Ammon's horn (tissue), 1 donor: ENCODE results near the gene PPM1B.
A peak's percentile ranks its signal among the peaks of the same experiment; 100 is the strongest.
"Not testable (repeated sequence)": the region's sequence is repeated elsewhere in the genome, so short reads cannot be mapped to it uniquely, and the experiment has no call there.

Experiments
- DNase-seq: peaks from one replicate; pipeline ENCODE4 v3.0.0-alpha.2; 2016; ENCODE audit warnings: low spot score

PPM1B gene

GRCh38 chr2:44200759-44201158 lies 32.1 kb downstream of the PPM1B start:
- DNase-seq: no peak

GRCh38 chr2:44201648-44202165 lies 33.0 kb downstream of the PPM1B start:
- no peak for DNase-seq

GRCh38 chr2:44203542-44203941 lies 34.9 kb downstream of the PPM1B start:
- no peak for DNase-seq

DNA sequence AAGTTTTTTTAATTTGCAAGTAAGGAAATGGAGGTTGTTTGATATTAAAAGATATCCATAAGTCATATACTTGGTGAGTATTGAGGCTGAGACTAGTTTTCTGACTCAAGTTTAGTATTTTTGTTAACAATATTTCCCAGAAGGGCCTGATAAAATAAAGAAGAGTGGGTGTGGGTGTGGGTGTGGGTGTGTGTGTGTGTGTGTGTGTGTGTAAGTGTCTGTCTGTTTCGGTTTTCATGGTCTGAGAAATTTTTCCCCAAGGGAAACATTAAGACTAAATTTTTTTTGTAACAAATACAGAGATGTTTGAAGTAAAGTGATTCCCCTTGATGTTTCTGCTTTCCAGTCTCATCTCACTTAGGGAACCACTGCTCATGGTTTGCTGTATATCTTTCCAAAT lies 36.5 kb downstream of the PPM1B start:
- DNase-seq: no peak

- DNase-seq: no peak
These were observed 38.4 kb downstream of the PPM1B start for GRCh38 chr2:44207102-44207501.

DNA sequence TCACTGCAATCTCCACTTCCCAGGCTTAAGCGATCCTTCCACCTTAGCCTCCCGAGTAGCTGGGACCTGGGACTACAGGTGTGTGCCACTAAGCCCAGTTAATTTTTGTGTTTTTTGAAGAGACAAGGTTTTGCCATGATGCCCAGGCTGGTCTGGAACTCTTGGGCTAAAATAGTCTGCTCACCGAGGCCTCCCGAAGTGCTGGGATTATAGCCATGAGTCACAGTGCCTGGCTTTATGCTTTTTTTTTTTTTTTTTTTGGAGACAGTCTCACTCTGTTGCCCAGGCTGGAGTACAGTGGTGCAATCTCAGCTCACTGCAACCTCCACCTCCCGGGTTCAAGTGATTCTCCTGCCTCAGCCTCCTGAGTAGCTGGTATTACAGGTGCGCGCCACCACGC lies 39.0 kb downstream of the PPM1B start:
- not testable (repeated sequence) for DNase-seq

DNA sequence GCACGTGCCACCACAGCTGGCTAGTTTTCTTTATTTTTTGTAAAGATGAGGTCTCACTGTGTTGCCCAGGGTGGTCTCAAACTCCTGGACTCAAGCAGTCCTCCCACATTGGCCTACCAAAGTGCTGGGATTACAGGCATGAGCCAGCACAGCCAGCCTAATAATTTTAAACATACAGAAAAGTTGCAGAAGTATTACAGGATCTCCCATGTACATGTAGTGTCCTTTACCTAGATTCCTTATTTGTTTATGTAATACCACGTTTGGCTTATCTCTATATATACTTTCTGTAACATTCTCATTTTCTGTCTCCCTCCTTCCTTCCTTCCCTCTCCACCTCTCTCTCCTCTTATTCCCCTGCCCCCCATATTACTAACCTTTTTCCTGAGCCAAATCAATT lies 41.7 kb downstream of the PPM1B start:
- no peak for DNase-seq

- no peak for DNase-seq
These were observed 42.5 kb downstream of the PPM1B start for GRCh38 chr2:44211183-44211582.

GRCh38 chr2:44212302-44212701 lies 43.6 kb downstream of the PPM1B start:
- DNase-seq: no peak

DNA sequence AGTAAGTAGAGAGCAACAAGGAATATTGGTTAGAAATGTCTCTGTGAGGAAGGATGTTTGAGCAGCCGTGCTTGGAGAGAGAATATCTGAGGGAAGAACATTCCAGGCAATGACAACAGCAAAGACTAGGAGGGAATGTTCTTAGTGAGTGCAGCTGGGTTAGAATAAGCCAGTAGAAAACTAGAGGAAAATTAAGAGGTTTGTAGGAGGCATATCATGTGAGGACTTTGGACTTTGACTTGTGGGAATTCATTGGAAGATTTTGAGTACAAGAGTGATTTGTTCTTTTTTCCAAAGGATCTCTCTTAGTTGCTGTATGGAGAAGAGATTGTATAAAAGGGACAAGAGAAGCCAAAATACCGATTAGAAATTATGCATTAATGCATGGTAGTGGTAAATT lies 47.2 kb downstream of the PPM1B start:
- no peak for DNase-seq

GRCh38 chr2:44218771-44219170 lies 50.1 kb downstream of the PPM1B start:
- DNase-seq: no peak

GRCh38 chr2:44226753-44227152 lies 58.1 kb downstream of the PPM1B start:
- no peak for DNase-seq

- DNase-seq: no peak
These were observed 61.7 kb downstream of the PPM1B start for GRCh38 chr2:44230378-44230777.

DNA sequence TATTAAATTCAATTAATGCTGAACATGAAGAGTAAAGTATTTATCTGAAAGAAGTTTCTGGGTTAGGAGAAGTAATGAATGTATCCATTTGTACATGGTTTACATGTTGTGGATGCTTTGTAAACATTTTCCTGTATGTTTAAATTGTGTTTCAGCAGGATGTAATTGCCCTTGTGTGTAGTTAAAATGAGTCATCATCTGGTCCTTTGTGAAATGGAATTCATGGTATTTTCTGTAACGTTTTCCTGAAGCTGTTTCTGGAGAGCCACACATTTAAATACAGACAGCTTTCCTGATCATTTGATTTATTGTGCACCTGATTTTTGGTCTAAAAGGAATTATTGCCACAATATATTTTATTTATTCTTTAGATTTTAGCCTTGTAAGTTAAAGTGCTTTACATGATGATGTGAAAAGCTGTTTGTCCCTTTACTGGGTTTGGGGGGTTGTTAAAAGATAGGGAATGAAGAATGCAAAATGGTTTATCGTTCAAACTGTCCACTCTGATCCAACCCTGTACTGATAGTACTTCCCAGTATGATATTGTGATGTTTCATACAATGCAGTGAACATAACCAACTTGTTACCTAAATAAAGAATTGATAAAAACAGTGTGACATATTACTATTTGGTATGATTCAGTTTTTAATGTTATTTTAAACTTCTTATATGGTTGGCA lies 64.9 kb downstream of the PPM1B start:
- DNase-seq: no peak

DNA sequence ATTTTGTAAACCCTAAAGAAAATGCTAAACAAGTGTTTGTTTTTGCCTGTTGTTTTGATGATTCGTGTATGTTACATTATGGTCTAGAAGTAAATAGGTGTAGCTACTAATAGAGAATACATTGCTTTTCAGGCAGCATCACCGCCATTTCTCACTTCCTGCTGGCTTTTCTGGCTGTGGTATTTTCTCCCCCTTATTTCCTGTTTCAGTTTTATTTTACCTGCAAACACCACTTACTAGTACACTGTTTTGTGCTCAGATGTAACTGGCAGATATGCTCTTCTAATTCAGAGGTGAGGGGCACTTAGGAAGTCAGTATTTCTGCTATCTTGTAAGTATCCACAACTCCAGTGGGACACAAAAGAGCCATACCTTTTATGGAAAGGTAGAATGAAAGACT lies 68.5 kb downstream of the PPM1B start:
- no peak for DNase-seq

GRCh38 chr2:44242904-44243303 lies 74.2 kb downstream of the PPM1B start:
- DNase-seq: peak; percentile 67

GRCh38 chr2:44244135-44244871 lies 75.6 kb downstream of the PPM1B start:
- DNase-seq: peak; percentile 89

DNA sequence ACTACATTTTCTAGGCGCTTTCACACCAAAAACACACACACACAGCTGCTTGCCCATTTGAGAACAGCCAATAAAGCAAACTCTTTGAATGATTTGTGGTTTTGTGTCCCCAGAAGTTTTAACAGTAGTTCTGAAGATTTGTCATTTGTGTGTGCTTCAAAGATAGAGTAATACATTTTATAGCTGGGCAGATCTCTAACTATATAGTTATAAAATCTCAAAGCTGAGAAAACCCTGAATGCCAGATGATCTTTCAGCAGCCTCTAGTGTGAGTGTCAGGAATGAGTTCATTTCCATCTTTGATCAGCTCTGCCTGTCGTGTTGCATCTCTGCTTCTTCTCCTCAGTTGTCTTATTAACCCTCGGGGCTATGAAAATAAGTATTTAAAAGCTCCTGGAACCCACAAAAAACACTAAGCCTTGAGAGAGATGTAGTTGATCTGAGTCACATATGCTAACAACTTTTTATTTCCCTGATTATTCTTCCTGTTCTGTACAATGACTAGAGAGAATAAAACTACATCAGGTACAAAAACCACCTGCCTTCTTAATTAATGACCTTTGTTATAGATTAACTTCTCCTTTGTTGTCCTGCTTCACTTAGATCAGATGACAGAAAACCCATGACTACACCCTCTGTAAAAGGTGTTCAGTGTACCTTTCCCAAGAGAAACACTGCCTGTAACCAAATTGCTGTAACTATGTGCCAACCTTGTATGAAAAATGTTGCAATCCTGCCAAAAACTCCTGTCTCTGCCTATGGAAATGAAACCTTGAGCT lies 76.6 kb downstream of the PPM1B start:
- DNase-seq: no peak

- DNase-seq: no peak
These were observed 77.8 kb downstream of the PPM1B start for GRCh38 chr2:44246436-44246835.

DNA sequence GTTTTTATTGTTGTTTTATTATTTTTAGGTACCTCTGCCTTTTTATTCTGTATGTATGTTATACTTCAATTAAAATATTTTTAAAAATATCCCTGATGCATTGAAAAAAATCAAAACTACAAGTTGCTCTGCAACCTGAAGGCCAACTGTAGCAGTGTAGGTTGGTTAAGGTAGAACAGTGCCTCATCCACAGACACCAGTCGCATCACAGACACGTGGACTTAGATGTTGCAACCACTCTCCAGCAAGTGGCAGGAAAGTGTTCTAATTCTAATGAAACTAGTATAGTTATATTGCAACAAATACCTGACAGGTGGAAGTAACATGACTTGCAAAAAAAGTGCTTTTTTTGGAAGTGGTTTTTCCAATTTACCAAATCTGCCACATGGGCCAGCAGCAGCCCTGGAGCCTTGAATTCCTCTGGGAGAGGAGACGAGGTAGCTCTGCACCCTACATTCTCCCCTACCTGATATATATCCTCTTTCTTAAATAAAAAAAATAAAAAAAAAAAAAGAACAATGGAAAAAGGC lies 78.2 kb downstream of the PPM1B start:
- no peak for DNase-seq

DNA sequence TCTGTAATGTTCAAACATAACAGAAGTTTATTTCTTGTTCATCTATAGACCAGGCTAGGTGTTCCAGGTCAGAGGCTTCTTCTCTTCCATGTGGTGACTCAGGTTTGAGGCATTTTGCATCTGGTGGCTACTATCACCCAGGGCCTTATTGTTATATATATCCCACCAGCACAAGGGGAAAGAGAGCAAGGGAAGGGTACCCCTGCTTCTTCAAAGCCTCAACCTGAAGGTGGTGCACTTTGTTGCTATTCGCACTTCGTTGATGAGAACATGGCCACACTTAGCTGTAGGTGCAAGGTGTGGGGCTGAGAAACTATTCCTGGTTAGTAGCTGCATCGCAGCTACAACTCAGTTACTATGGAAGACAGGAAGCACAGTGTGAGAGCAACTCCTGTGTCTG lies 79.2 kb downstream of the PPM1B start:
- DNase-seq: no peak

GRCh38 chr2:44249269-44249668 lies 80.6 kb downstream of the PPM1B start:
- DNase-seq: not testable (repeated sequence)

DNA sequence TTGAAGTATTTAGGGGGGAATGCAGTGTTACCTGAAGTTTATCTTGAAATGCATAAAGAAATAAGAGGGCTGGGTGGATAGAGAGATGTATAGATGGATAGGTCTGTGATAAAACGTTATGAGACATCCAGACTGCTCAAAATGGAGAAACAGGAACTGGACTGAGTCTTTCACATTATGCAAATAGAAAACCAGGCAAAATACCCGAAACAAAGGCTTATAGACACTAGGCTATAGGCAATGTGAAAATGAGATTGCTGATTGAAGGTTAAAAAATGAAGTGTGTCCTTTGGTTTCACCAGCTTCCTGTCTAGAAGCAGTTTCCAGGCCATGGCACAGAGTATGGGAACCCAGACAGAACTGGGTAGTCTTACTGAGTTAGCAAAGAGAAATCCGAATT lies 81.7 kb downstream of the PPM1B start:
- no peak for DNase-seq
